GM10847 (cell line): ENCODE data around the gene TAPBP.

Experiments
- POLR2A ChIP-seq: IDR thresholded peaks from 2 replicates; pipeline ENCODE4 v1.6.1; 2011; ENCODE audit not compliant: insufficient read length; ENCODE audit errors: extremely low read depth

The TAPBP gene

GRCh38 chr6:33313709-33314514 lies at the start of gene TAPBP:
Gene TAPBP, minus strand, starts transcription at chr6:33314078. Its CDS starts 37 bp downstream, at chr6:33314041.
- TF ChIP-seq POLR2A: peak; percentile 73

GRCh38 chr6:33359331-33359730 lies 45.5 kb upstream of the TAPBP start:
- no peak for TF ChIP-seq POLR2A

DNA sequence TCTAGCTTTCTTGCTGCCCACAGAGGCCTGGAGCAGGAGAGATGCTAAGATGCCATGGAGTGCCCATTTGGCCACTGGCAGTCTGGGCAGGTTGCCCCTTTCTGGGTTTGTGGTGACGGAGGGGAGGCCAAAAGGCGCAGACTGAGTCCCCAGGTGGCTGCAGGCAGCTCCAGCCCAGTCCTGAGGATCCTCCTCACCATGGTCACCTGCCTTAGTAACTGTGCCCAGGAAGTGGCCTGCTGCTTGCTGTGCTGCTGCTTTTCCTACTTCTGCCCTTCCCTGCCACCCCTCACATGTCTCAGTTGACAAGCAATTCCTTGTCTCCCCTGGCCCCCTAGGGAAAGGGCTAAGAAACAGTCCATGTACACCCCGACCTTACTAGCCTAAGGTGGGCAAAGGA lies 42.4 kb upstream of the TAPBP start:
- no peak for TF ChIP-seq POLR2A

GRCh38 chr6:33347816-33348215 lies 33.9 kb upstream of the TAPBP start:
- TF ChIP-seq POLR2A: no peak

DNA sequence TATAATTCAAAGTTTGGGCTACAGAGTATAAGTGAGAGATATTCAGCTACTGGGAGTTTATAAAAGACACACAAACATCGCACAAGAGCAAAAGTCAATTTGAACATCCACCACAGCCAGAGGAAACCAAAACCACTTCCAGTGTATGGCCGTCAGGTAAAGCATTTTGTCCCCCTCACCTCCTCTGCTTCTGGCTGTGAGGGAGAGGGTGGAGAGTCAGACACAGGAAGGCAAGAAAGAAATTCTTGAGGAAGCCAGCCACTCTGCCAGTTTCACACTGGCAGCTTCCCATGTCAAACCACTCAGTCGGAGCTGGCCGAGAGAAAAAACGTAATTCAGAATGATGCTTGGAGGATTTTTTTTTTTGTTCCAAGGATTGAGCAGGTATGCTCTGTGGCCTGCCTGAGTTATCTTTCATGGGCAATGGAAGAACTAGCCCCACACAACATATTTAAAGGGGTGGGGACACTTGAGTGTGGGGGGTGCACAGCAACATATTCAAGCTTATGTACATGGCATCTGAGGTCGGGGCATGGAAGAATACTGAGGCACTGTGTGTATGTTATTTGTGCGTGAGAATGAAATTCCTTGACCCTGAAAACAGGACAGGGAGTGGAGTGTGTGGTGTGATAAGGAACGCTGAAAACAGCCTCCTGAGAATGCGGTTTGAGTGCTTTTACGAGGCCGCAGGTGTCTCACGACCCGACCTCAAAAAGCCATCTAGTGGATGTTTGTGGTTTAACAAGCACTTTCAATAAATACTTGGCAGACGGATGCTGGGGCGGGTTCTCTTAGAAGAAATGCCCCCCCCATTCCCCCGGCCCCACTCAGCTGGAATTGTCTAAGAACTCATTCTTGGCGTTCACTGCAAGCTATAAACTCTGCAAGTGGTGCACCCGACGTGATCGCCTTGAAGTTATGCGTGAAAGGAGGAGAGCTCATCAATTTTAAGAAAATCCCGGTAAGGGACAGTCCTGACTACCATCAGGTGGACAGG lies 31.1 kb upstream of the TAPBP start:
- TF ChIP-seq POLR2A: no peak

DNA sequence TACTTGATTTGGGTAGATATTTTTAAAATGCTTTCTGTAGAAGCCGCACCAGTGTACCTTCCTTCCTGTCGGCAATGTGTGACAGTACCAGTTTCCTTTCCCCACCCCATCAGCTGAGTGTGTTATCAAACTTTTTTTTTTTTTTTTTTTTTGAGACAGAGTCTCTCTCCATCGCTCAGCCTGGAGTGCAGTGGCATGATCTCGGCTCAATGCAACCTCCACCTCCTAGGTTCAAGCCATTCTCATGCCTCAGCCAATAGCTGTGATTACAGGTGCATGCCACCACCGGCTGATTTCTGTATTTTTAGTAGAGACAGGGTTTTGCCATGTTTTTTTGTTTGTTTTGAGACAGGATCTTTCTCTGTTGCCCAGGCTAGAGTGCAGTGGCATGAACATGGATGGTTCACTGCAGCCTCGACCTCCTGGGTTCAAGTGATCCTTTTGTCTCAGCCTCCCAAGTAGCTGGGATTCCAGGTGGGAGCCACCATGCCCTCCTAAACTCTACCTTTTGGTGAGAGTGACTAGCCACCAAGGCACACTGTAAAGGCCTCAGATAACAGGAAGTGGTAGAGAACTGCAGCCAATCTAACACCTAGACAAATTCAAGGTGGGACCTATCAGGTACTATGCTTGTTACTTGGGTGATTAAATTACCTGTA lies 30.2 kb upstream of the TAPBP start:
- no peak for TF ChIP-seq POLR2A

- TF ChIP-seq POLR2A: no peak
These were observed 25.3 kb upstream of the TAPBP start for GRCh38 chr6:33339193-33339592.

DNA sequence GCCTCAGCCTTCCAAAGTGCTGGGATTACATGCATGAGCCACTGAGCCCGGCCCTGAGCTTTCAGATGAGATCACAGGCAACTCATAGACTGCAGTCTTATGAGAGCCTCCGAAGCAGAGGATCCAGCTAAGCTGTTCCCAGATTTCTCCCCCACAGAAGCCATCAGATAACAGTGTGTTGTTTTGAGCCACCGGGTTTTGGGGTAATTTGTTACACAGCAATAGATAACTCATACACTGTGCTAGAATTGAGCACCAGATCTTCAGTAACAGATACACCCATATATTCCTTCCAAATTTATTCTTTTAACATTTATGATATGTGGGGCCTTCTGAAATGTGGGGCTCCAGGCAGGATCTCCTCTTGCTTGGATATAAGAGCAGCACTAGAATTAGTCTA lies 22.6 kb upstream of the TAPBP start:
- no peak for TF ChIP-seq POLR2A

- TF ChIP-seq POLR2A: no peak
These were observed 22.0 kb upstream of the TAPBP start for GRCh38 chr6:33335916-33336315.

- no peak for TF ChIP-seq POLR2A
These were observed 19.8 kb upstream of the TAPBP start for GRCh38 chr6:33333666-33334065.

DNA sequence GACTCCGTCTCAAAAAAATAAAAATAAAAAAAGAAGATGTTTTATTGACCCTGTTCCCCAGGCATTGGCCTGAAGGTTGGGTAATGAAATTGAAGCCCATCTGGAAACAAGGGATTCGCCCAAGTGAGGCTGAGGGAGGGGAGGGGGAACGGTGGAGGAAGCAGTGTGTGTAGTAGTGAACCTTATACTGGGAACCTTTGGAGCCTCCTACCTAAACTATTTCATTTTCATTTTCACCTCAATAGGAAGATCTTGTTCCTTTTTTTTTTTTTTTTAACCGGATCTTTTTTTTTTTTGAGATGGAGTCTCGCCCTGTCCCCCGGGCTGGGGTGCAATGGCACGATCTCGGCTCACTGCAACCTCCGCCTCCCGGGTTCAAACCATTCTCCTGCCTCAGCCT lies 16.9 kb upstream of the TAPBP start:
- no peak for TF ChIP-seq POLR2A

- no peak for TF ChIP-seq POLR2A
These were observed 15.2 kb upstream of the TAPBP start for GRCh38 chr6:33329058-33329457.

GRCh38 chr6:33324125-33324524 lies 10.2 kb upstream of the TAPBP start:
- no peak for TF ChIP-seq POLR2A

GRCh38 chr6:33323623-33323948 lies 9.7 kb upstream of the TAPBP start:
- TF ChIP-seq POLR2A: no peak

DNA sequence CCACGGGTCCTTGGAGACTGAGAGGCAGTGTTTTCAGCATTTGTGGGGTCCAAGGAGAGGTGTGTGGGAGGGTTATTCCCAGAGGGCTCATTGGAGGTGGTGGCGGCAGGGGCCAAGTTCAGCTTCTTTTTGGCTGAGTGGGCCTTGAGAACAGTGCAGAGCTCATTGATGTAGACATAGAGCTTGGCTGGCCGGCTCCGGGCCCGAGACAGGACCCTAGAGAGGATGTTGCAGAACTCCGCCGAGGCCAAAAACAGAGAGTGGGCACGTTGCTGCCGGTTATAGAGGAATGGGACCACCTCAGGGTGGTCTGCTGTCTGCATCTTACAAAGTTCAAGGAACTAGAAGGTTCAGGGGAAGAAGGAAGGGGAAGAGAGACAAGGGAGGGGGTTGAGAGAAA lies 7.3 kb upstream of the TAPBP start:
- no peak for TF ChIP-seq POLR2A
